Amniotic epithelial cell (primary cell): ENCODE results near the gene GLB1L2.

ENCODE experiments used
- DNase-seq: peaks from one replicate; pipeline ENCODE4 v3.0.0-alpha.2; 2010; ENCODE audit warnings: low read depth

GLB1L2 gene

DNA sequence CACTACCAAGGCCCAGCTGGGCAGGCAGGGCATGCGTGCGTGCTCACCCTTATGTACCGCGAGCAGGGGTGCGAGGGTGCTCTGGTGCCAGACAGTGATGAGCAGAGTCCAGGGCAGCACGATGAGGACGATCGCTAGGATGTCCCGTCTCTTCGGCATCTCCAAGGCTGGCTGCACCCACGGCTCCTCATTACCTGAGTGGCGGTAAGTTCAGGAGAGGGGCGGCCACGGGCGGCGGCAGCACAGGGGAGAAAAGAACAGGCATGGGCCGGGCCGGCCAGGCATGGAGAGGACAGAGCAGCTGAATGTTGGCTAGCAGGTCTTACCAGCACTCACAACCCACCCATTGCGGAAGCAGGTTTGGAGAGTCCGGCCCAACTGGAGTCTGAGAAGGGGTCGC is 55.7 kb downstream of the GLB1L2 start:
- DNase-seq: no peak

DNA sequence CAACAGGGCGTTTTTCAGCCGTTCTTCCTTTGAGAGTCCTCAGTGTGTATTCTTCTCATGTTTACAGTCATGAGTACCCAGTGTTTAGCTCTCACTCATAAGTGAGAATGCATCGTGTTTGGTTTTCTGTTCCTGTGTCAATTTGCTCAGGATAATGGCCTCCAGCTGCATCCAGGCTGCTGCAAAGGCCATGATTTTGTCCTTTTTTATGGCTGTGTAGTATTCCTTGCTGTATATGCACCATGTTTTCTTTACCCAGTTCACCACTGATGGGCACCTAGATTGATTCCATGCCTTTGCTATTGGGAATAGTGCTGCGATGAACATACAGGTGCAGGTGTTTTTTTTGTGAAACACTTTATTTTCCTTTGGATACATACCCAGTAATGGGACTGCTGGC is 56.8 kb downstream of the GLB1L2 start:
- no peak for DNase-seq

DNA sequence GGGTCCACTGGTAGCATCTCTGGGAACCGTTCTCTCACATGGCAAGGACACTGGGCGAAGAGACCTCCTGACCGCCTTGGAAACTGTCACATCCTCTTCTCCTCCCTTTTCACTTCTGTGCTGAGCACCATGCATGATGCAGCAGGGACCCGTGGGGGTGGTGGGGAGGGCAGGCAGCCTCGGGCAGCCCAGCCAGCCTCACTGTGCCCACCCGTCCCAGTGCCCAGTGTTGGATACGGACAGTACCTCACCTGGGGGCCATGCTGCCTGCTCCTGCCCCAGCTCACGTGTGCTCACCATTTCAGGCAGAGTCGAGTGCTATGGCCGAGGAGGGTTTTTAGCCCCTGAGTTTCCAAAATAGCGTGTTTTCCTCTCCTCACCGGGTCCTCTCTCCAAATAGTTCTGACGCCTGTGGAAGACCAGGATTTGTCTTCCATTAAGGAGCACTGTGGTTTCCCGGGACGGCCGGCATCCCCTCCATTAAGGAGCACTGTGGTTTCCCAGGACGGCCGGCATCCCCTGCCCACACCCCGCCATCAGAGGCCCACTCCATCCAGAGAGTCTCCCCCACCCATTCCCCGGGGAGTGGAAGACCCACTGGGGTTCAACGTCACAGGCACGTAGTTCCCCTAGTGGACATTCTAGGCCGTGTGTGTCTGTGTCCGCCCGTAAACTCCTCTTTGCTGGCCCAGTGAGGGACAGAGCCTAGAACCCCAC is 57.8 kb downstream of the GLB1L2 start:
- DNase-seq: no peak

DNA sequence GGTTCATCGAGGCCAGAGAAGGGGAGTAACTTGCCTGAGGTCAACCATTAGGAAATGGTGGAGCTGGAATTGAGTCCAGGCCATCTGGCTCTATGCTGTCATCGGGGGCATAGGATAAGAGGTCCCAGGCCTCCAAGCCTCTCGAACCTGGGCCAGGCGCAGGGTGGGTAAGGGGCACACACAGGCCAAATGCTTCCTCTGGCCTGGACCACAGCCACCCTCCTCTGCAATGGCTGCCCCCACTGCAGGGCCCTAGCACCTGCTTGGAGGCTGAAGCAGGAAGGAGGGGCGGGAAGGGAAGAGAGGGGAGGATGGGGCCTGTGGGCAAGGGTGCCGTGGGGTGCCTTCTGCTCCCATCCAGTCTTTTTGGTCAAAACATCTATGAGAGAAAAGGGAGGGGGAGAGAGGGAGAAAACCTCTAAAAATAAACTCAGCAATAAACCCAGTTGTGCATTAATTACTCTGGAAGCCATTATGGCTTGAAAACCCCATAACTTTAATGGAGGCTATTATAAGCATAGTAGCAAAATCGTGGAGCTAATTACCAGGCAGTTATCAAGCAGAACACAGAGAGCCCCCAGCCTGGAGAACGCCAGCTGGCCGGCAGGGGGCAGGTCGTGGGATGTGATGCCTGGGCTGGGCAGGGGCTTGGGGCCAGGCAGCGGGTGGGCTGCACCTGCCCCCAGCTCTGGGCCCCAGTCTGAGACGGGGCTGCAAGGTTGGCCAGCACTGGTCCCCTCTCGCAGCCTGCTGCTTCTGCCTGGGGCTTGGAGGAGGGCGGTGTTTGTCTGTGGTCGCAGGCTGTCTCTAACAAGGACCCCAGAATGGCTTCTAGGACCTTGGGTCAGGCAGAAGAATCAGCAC is 59.1 kb downstream of the GLB1L2 start:
- DNase-seq: no peak

DNA sequence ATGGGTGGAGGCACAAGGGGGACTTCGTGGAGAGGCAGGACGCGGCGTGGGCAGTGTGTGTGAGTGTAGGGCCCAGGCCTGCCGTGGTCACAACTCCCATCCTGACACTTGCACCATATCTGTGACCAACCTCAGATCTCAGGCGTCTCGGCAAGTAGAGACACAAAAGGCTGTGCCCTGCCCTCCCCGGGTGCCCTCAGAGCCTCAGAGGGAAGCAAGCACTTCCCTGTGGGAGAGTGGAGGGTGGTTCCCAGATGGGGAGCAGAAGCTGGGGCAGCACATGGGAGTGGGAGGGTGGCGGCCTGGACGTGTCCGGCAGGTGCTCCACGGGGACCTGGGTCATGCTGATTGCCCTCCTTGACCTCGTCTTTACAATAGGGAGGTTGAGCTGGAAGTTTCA is 59.9 kb downstream of the GLB1L2 start:
- no peak for DNase-seq

DNA sequence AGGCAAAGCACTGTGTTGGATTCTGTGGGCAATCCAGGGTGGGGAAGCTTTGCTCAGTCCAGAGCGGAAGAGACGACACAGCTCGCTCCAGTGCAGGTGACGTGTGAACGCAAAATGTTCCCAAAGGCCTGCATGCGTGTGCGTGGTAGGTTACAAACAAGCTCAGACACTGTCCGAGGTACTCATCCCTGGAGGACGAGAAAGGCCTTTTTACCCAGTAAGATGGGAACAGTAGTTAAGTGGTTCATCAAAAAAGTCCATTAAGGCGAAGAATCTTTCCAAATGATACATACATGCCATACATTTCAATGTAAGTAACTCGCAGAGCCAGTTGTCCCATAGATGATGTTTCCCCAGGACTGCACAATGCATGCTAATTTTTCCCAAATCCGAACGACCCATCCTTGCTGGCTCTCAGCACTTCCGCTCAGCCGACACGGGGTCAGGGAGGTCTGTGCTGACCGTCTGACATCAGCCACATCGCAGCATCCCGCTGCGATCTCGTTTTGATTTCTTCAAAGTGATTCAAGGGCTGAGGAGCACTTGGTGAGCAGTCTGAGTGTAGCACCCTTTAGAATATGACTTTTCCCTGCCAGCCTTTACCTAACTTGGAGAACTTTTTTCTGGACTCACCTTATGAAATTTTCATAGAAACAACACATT is 61.3 kb downstream of the GLB1L2 start:
- DNase-seq: no peak

DNA sequence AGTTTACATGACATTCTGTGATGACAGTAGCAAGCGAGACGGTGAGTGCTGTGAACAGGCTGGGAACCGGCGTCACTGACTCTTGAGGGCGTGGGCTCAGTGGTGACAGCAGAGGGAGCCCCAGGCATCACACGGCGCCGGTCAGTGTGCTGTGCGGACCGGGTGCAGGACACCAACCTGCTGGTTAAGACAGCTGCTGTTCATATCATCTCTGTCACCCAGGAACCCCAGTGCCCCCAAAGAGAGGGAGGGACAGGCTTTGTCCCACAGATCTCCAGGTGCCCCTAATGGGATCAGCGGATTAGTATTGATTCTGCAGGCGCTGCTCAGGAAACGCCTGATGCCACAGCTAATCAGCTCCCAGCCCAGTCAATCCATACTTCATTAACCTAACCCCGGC is 61.9 kb downstream of the GLB1L2 start:
- DNase-seq: no peak

DNA sequence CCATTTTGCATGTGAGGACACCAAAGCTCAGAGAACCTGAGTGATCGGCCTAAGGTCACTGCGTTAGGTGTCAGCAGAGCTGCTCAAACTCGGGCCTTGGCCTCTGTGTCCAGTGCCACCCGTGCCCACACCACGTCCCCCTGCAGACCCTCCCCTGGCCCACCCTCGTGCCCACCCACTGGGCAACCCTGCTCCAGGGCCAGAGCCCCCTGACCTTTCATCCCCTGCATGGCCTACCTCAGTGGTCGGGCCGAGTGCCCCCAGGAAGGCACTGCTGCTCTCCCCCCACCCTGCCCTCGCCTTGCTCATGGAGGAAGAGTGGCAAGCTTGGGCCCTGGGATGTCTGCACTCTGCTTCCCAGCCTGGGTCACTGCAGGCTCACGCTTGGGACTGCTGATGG is 62.5 kb downstream of the GLB1L2 start:
- no peak for DNase-seq

DNA sequence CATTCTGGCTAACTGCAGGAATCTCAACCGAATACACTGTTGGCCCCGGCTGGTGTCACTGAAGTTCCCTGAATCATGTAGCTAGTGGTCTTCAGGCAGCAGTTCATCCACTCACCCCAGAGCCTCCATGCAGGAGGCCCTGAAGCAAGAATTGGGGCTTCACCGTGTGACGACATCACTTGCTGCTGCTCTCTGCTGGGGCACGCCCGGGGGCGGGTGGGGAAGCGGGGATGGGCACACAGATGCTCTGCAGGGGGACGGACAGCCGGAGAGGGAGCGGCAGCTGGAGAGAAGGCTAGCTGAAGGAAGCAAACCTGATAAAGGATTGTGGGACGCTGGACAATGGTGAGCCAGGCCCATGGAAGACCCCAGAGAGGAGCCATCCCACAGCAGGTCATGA is 63.2 kb downstream of the GLB1L2 start:
- DNase-seq: no peak

DNA sequence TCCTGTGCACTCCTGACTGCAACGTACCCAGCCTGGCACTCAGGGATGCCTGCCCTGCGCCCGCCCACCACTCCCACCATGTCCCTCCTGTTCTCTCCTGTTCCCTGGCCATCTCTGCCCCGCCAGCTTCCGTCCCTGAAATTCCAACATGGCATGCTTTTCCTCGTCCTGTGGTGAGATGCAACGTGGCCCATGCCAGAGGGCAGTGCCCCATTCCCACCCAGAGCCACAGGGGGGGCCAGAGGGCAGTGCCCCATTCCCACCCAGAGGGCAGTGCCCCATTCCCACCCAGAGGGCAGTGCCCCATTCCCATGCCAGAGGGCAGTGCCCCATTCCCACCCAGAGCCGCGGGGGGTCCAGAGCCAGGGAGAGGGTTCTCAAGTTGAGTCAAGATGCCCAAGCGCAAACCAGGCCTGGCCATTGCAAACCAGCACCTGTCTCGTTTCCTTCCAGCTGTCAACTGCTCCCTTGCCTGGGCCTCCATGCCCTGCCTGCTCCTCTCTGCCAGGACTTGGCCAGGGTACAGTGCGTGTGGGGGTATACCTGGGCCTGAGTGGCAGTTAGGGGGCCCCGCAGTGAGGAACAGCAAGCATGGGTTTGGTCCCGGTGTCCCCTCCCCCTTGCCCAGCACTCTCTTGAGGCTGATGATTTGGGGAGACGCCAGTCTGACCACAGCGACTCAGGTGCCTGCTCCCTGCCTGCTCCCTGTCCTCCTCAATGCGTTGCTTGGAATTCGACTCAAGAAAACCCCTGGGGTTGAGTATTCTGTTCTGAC is 65.7 kb downstream of the GLB1L2 start:
- no peak for DNase-seq

DNA sequence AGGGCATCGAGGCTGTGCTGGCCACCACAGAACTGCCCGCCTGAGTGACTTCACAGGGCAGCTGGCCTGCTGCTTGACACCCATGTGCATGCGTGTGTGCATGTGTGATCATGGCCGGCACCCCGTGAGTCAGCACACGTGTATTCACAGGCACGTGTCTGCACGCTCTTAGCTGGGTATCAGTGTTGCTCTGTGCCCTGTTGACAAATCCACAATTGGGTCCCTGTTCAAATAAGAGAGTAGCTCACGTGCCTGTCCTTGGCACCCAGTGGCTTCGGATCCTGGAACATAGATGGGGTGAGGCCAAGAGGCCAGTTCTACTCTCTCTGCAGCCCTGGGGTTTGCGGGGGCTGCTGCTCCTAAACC is 66.3 kb downstream of the GLB1L2 start:
- DNase-seq: no peak

DNA sequence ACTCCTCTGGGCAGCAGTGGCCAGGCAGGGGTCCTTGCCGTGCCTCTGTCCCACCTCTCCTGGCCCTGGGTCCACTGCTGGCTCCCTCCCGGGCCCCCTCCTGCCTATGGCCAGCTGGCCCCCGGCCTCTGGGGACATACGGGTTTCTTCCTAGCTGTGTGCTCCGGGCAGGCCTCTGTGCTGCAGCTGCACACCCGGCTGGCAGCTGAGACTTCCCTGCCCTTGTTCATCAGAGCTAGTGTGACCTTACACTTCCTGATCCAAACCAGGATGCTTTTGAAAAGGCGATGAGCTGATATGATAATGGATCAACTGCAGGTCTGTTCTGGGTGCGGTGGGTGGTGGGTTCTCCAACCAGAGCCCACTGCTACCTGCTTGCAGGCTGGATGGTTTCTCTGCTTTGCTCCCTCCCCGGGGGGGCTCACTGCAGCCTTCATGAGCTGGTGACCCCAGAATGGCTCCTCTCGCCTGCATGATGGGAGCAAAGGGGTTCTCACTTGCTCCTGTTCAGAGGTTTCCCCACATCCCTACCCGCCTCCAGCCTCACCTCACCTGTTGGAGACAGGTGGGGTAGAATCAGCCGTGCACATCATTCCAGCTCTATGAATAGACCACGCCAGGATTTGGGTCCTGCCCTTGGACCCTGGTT is 67.0 kb downstream of the GLB1L2 start:
- DNase-seq: no peak

DNA sequence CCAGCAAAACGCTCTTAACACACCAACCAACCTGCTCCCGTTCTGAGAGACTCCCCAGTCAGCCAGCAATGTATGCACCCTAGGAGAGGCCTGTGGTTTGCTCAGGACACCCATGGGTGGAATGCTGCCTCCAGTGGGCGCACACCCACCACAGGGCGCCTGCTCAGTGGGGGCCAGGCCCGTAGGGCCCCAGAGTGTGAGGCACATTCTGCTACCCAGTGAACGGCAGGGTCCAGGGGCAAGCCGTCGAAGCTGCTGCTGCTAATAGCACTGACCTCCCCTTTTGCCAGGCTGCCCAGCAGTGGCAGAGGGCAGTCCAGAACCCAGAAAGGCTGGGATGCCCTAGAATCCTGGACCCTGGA is 67.5 kb downstream of the GLB1L2 start:
- no peak for DNase-seq

DNA sequence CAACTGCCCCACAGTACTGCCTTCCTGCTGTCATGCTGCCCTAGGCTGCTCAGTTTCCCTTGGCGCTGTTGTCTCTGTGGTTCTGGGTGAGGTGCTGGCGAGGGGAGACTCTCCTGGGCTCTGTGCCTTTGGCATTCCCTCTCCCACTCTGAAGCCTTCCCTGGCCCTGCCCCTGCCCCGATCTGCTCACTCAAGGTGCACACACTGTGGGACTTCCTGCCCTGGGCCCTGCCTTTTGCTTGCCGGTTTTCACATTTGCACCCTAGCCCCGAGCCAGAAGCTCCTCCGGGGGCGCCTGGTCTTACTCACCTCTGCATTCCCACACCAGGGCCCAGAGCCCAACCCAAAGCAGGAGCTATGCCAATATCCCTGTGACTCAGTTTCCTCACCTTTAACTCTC is 68.2 kb downstream of the GLB1L2 start:
- DNase-seq: no peak

DNA sequence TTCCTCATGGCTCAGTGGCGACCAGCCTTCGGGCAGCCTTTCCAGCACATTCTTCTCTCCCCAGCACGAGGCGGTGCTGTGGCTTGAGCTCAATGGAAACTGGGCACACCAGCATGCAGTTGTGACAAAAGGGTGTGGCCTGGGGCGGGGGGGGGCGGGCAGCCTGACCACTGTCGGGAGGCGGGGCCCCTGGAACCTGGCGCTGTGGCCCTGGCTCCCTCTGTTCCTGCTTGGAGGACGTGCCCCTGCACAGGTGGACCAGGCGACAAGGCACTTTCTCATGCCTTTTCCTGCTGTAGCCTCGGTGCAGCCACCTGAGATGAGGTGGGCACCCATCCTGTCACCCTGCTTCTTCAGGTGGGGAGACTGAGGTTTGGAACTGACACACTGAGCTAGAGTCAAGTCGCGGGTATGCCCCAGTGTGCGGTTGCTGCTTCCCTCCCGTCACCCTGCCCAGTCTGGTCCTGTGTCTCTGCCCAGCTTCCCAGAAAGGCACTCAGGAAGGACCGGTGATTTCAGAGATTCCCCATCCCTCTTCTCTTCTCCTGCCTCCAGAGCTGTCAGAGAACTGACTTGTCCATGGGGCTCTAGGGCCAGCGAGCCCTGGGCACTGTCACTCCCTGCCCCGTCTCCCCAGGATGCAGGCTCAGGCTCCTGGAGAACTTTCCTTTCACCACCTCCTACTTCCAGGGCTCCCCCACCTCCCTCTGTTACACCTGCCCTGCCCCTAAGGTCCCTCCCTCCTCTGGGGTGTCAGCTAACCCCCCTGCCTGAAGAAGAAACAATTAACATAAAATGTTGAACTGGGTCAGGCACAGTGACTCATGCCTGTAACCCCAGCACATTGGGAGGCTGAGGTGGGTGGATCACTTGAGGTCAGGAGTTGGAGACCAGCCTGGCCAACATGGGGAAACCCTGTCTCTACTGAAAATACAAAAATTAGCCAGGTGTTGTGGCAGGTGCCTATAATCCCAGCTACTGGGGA is 70.3 kb downstream of the GLB1L2 start:
- no peak for DNase-seq

DNA sequence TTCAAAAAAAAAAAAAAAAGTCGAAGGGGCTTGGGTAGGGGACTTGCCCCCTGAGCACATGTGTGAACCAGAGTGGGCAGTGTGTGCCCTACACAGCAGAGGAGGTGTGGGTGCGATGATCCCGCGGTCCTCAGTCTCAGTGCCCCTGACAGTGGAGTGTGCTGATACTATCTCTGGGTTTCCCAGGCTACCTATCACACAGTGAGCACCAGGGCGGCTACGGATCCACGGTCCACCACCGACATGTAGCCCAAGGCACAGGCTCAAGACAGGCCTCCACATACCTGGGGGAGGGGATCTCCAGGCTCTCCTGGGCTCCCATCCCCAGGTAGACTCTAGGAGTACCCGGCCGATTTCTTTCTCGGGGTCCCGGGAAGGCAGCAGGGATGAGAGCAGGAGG is 71.1 kb downstream of the GLB1L2 start:
- no peak for DNase-seq

DNA sequence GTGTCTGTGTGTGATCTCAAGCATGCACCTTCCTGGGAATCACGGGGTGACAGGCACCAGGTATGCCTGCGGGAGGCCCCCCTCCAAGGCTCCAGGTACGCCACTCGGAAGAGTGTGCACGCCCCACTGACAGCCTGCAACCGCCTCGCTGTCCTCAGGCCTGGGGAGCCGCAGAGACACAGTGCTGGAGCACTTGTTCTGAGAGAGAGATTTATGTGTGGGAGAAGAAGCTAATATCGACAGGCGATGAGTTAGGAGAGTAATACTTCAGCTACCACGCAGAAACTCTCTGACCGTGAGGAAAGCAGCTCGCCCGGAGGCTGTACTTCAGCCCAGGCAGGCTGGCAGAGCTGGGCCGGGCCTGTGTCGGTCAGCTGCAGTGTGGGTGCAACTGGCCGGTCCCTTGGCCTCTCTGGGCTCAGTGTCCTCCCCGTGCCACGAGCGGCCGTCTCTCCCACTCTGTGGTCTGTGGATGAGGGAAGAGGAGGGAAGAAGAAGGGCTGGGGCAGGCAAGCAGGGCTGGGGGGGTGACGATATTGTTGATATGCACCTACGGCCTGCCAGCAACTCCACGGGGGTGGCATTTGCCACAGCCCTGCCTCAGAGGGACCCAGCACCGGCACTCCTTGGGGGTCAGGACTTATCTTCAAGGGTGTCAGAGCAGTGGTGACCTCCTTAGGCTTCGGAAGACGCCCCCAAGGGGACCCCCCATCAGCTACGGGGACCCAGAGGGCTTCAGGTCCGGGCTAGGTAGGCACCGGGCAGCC is 73.0 kb downstream of the GLB1L2 start:
- DNase-seq: no peak

DNA sequence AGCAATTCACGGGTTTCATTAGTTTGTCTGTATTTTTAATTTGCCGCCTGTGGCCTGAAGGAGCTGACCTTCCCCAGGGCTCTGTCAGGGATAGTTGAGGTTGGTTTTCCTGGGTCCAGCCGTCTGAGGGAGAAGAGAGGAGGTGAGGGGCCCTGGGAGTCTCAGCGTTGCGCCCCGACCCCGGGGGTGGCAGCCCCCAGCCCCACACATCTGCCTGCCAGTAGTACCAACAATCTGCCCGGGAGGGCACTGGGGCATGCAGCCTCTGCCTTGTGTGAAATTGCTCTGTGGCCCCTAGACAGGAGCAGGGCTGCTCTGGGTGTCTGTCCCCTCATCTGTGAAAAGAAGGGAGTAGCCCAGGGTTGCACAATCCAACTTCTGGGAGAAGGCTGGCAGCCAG is 73.6 kb downstream of the GLB1L2 start:
- no peak for DNase-seq

DNA sequence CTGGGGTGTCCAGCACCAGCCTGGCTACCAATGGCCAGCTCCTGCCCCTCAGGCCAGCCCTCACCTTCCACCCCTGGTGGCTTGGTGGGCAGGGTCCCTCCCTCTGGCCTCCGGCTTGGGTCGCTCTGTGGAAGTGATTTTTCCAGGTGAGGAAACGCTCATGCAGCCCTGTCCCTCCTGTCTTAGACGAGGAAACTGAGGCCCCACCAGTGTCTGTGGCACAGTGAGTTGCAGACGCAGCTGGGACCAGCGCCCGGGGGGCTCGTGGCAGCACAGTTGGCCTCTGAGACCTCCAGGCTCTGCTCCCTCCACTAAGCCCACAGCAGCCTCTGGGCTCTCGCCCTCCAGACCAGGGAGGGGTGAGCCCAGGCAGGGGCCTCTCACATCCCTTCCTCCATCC is 74.1 kb downstream of the GLB1L2 start:
- DNase-seq: no peak
